Activated CD8-positive, alpha-beta memory T cell treated with anti-CD3 and anti-CD28 coated beads, Interleukin-2, amount 50 U/mL, for 24 hours (primary cell): ENCODE results near the gene ITIH5.

ENCODE experiments used
- DNase-seq: peaks from one replicate; pipeline ENCODE4 v3.0.0-alpha.2; 2020; ENCODE audit errors: extremely low read depth

ITIH5 gene

DNA sequence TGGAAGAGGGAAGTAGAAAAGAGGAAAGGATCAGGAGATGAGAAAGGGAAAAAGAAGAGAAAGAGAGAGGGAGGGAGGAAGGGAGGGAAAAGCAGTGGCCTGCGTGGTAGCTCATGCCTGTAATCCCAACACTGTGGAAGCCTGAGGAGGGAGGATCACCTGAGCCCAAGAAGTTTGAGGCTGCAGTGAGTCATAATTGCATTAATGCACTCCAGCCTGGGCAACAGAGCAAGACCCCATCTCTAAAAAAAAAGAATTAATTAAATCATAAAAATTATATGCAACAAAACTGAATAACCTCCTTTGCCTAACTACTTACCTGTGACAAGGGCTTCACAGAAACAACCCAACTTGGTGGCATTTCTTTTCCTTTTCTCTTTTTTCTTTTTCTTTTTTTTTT, 148.1 kb downstream of the ITIH5 start:
- DNase-seq, result no peak

GRCh38 chr10:7515439-7515838, 151.3 kb downstream of the ITIH5 start:
- no peak for DNase-seq

DNA sequence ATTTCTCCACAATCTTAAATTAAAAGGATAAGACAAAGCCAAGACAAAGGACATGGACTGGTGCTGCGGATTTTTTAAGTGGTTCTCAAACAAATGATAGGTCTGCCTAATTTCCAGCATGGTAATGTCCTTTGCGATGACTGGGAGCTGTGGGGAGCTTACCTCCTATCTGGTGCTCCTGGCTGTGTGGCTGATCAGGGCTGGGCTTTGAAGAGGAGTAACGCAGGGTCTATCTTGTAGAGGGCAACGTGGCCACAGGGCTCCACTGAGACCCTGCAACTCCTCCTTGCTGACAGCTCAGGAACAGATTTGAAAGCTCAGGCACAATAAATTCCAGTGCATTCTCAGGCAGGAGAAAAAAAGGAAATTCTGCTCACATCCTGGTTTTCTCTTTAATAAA, 152.8 kb downstream of the ITIH5 start:
- no peak for DNase-seq

DNA sequence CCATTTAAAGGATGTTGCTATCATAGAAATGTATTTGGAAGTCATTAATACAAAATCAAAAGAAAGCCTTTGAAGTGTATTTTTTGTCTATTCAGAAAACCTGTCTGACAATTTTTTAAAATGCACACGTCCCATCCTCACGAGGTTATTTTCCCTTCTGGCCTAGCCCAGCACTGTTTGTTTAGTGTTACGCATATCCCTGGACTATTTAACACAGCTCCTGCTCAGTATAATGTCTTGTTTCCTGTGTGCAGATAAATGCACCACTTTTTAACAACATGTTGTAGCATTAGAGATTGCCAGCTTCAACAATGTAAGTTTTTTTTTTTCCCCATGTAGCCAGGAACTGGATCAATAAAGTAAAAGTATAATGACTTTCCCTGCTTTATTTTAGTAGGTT, 153.3 kb downstream of the ITIH5 start:
- DNase-seq, result no peak

DNA sequence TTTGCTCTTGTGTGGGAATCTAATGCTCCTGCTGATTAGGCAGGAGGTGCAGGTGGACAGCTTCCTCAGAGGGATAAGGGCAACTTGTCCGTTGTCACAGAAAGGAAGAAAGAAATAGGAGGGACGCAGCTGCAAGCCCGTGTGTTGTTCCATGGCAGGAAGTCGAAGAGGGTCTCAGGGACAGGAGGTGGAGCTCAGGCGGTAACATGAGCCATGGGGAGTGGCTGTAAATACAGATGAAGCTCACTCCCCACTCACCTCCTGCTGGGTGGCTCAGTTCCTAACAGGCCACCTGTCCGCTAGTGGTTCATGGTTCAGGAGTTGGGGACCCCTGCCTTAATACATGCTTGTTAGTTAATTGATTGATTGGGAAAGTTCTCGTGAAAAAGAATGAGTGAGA, 154.3 kb downstream of the ITIH5 start:
- no peak for DNase-seq

- DNase-seq, result no peak
These were observed 155.2 kb downstream of the ITIH5 start for GRCh38 chr10:7511612-7512011.
